Adrenal gland (tissue), 5 donors: ENCODE measurements around the gene CST9L.

Source experiments
- POLR2A ChIP-seq, 2 donors: fragments of 450-650 bp; IDR thresholded peaks; one replicate each; pipeline ENCODE4 v1.6.1; 2017; ENCODE audit warnings: antibody characterized with exemption in 2 of 2, mild to moderate bottlenecking in 2 of 2, moderate library complexity in 1 of 2
- TF ChIP-seq, protein P1 (sequence below), 6 experiments: fragments of 450-650 bp in 4 of 6; fragments of 200-600 bp in 2 of 6; sonication (generic) in 1 of 6; IDR thresholded peaks; 1 replicate in 5 of 6; 2 replicates in 1 of 6; pipeline versions ENCODE4 v1.5.1 to v1.8.0; 2016 to 2021; ENCODE audit warnings: antibody characterized with exemption in 6 of 6, mild to moderate bottlenecking in 2 of 6, moderate library complexity in 1 of 6
- donor health status: DM: no; HTN: no; CAD: no.

DNA sequence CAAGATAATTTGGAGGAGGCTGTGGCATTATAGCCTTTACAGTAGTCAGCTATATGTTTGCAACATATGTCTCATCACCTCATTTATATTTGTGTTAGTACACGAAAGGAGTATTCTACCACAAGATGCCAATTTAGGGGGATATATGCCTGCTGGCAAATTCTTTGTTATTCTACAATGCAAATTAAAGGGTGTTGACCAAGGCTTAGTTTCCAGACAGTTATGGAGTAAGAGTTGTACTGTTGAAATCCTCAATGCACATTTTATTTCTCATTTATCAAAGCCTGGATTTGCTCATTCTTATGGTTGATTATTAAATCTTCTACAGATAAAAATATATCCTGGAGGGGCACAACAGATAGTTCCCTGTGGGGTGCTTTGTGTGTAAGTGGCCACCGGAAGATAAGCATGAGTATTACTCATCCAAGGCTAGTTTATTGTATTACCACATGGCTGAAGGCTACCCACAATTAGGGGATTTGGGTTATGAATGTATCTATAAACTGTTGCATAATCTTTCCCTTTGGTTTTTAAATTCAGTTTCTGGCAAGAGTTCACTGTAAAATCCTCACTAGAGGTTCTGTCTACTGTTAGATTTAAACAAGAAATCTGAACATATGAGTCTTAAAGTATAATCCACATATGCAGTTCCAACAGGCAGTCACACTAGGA lies 28.4 kb upstream of the CST9L start:
- TF ChIP-seq, protein P1, sequence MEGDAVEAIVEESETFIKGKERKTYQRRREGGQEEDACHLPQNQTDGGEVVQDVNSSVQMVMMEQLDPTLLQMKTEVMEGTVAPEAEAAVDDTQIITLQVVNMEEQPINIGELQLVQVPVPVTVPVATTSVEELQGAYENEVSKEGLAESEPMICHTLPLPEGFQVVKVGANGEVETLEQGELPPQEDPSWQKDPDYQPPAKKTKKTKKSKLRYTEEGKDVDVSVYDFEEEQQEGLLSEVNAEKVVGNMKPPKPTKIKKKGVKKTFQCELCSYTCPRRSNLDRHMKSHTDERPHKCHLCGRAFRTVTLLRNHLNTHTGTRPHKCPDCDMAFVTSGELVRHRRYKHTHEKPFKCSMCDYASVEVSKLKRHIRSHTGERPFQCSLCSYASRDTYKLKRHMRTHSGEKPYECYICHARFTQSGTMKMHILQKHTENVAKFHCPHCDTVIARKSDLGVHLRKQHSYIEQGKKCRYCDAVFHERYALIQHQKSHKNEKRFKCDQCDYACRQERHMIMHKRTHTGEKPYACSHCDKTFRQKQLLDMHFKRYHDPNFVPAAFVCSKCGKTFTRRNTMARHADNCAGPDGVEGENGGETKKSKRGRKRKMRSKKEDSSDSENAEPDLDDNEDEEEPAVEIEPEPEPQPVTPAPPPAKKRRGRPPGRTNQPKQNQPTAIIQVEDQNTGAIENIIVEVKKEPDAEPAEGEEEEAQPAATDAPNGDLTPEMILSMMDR (IDR thresholded peaks at IDR 0.05) = no peak
- TF ChIP-seq POLR2A (IDR thresholded peaks at IDR 0.05) = no peak
